Measurements from ENCODE around the gene SETBP1.
A peak's percentile ranks its signal among the peaks of the same experiment; 100 is the strongest.

Gene SETBP1

DNA sequence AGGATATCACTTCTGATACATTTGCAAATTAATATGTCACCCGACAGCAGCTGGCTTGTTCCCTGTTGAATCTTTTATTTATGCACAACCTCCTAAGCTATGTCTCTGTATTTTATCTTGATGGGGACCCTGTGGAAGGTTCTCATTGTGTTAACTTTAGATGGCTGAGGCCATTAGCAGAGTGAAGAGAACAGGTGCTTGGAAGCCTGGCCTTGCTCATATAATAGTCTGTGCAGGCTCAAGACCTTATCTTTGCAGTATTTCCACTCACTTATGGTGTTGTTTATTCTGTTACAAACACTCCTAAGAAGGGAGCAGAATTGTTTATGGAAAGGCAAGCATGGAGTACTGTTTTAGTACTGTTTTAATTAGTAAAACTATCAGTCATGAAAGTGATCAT is 107.6 kb downstream of the SETBP1 start:
- Histone ChIP-seq H3K14ac (ENCODE audit: low read length) (no peak overlapping the region), H3K27ac (ENCODE audit: low read depth, low read length) (no peak overlapping the region), H2BK5ac (ENCODE audit: low read depth, low read length, poor library complexity) (no peak overlapping the region), H3K4me3 (ENCODE audit: low read depth, low read length) (no peak overlapping the region), H2BK120ac (ENCODE audit: insufficient read depth, low read length, poor library complexity) (peak overlapping the region; percentile 72), H4K91ac (ENCODE audit: low read depth, low read length) (peak overlapping the region; percentile 57), H2BK12ac (ENCODE audit: low read length) (peak overlapping the region; percentile 65), H3K36me3 (ENCODE audit: control insufficient read depth in 1 of 2, insufficient read depth in 2 of 2, low read length in 2 of 2) (no peaks in the 10 kb centered on the region), H3K4ac (ENCODE audit: low read depth, low read length) (peak overlapping the region; percentile 12), H3K79me1 (ENCODE audit: low read length) (peaks cover 27% of the 10 kb centered on the region), H2AK5ac (ENCODE audit: low read length) (no peak overlapping the region), H3K79me2 (ENCODE audit: control insufficient read depth, insufficient read depth, low read length, poor library complexity) (peaks cover 5% of the 10 kb centered on the region), H3K4me2 (ENCODE audit: low read length) (no peak overlapping the region), H3K18ac (ENCODE audit: low read length) (no peak overlapping the region), H3K23ac (ENCODE audit: low read length) (no peak overlapping the region), H3K4me1 (ENCODE audit: control insufficient read depth in 1 of 2, insufficient read depth in 2 of 2, low read length in 2 of 2) (peaks cover 22 to 33% of the 10 kb centered on the region in 2 experiments), H3K27me3 (ENCODE audit: insufficient read depth, low read length) (no peaks in the 10 kb centered on the region), H4K12ac (ENCODE audit: low read depth, low read length) (no peak overlapping the region), H4K8ac (ENCODE audit: low read depth, low read length) (no peak overlapping the region), H2AFZ (ENCODE audit: insufficient read depth, low read length, poor library complexity) (no peak overlapping the region), H3K9ac (ENCODE audit: low read length) (no peak overlapping the region), H3K9me3 (ENCODE audit: insufficient read depth, low read depth, low read length) (no peaks in the 10 kb centered on the region)
- DNase-seq: no peak
- WGBS (ENCODE audit: extremely low coverage, insufficient coverage, insufficient read length): no CpG with 5 or more reads among the region's 1 CpG

GRCh38 chr18:44789710-44790109 is 109.0 kb downstream of the SETBP1 start:
- Histone ChIP-seq H2BK5ac (ENCODE audit: low read depth, low read length, poor library complexity) (no peak overlapping the region), H2AFZ (ENCODE audit: insufficient read depth, low read length, poor library complexity) (no peak overlapping the region), H3K36me3 (ENCODE audit: control insufficient read depth in 1 of 2, insufficient read depth in 2 of 2, low read length in 2 of 2) (no peaks in the 10 kb centered on the region), H3K18ac (ENCODE audit: low read length) (no peak overlapping the region), H3K4me2 (ENCODE audit: low read length) (peak overlapping the region; percentile 51), H4K91ac (ENCODE audit: low read depth, low read length) (no peak overlapping the region), H3K4me1 (ENCODE audit: control insufficient read depth in 1 of 2, insufficient read depth in 2 of 2, low read length in 2 of 2) (peaks cover 23 to 38% of the 10 kb centered on the region in 2 experiments), H4K12ac (ENCODE audit: low read depth, low read length) (no peak overlapping the region), H2BK12ac (ENCODE audit: low read length) (no peak overlapping the region), H3K4me3 (ENCODE audit: low read depth, low read length) (no peak overlapping the region), H3K27me3 (ENCODE audit: insufficient read depth, low read length) (no peaks in the 10 kb centered on the region), H3K27ac (ENCODE audit: low read depth, low read length) (peak overlapping the region; percentile 55), H3K23ac (ENCODE audit: low read length) (no peak overlapping the region), H2BK120ac (ENCODE audit: insufficient read depth, low read length, poor library complexity) (no peak overlapping the region), H2AK5ac (ENCODE audit: low read length) (no peak overlapping the region), H4K8ac (ENCODE audit: low read depth, low read length) (no peak overlapping the region), H3K79me1 (ENCODE audit: low read length) (peaks cover 28% of the 10 kb centered on the region), H3K9ac (ENCODE audit: low read length) (no peak overlapping the region), H3K14ac (ENCODE audit: low read length) (no peak overlapping the region), H3K4ac (ENCODE audit: low read depth, low read length) (no peak overlapping the region), H3K9me3 (ENCODE audit: insufficient read depth, low read depth, low read length) (no peaks in the 10 kb centered on the region), H3K79me2 (ENCODE audit: control insufficient read depth, insufficient read depth, low read length, poor library complexity) (peaks cover 5% of the 10 kb centered on the region)
- peak; percentile 65 to 79 for DNase-seq
- no CpG with 5 or more reads among the region's 4 CpGs for WGBS (ENCODE audit: extremely low coverage, insufficient coverage, insufficient read length)

DNA sequence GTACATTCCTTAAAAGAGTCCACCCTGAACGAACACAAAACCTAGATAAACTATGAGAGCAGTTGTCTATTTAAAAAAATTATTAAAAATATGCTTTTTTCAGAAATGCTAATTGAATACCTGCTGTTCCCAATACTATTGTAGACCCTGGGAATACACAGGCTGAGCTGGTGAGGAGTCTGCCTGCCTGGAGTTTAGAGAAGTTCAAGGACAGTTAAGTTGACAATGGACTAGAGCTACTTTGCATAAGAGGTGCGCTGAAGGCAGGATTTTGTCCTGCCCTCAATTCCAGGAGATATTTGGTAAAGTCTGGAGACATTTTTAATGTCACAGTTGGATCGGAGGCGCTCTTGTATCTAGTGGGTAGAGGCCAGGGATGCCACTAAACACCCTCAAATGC is 110.2 kb downstream of the SETBP1 start:
- peak overlapping the region; percentile 44 for H3K14ac ChIP-seq (ENCODE audit: low read length)
- H3K4me3 ChIP-seq (ENCODE audit: low read depth, low read length): no peak overlapping the region
- H2BK5ac ChIP-seq (ENCODE audit: low read depth, low read length, poor library complexity): no peak overlapping the region
- H2BK120ac ChIP-seq (ENCODE audit: insufficient read depth, low read length, poor library complexity): peak overlapping the region; percentile 83
- peaks cover 28% of the 10 kb centered on the region for H3K79me1 ChIP-seq (ENCODE audit: low read length)
- H3K4me2 ChIP-seq (ENCODE audit: low read length): no peak overlapping the region
- H3K9ac ChIP-seq (ENCODE audit: low read length): no peak overlapping the region
- no peak overlapping the region for H2AFZ ChIP-seq (ENCODE audit: insufficient read depth, low read length, poor library complexity)
- H2BK12ac ChIP-seq (ENCODE audit: low read length): peak overlapping the region; percentile 91
- WGBS (ENCODE audit: extremely low coverage, insufficient coverage, insufficient read length): no CpG with 5 or more reads among the region's 4 CpGs
- no peak overlapping the region for H4K8ac ChIP-seq (ENCODE audit: low read depth, low read length)
- no peak for DNase-seq
- no peaks in the 10 kb centered on the region for H3K27me3 ChIP-seq (ENCODE audit: insufficient read depth, low read length)
- H3K79me2 ChIP-seq (ENCODE audit: control insufficient read depth, insufficient read depth, low read length, poor library complexity): peaks cover 5% of the 10 kb centered on the region
- no peak overlapping the region for H4K12ac ChIP-seq (ENCODE audit: low read depth, low read length)
- H3K9me3 ChIP-seq (ENCODE audit: insufficient read depth, low read depth, low read length): no peaks in the 10 kb centered on the region
- peak overlapping the region; percentile 40 for H3K4ac ChIP-seq (ENCODE audit: low read depth, low read length)
- no peak overlapping the region for H3K23ac ChIP-seq (ENCODE audit: low read length)
- no peaks in the 10 kb centered on the region for H3K36me3 ChIP-seq (ENCODE audit: control insufficient read depth in 1 of 2, insufficient read depth in 2 of 2, low read length in 2 of 2)
- H3K4me1 ChIP-seq (ENCODE audit: control insufficient read depth in 1 of 2, insufficient read depth in 2 of 2, low read length in 2 of 2): peaks cover 23 to 38% of the 10 kb centered on the region in 2 experiments
- peak overlapping the region; percentile 17 for H3K27ac ChIP-seq (ENCODE audit: low read depth, low read length)
- no peak overlapping the region for H2AK5ac ChIP-seq (ENCODE audit: low read length)
- peak overlapping the region; percentile 71 for H3K18ac ChIP-seq (ENCODE audit: low read length)
- H4K91ac ChIP-seq (ENCODE audit: low read depth, low read length): peak overlapping the region; percentile 66

- H2BK120ac ChIP-seq (ENCODE audit: insufficient read depth, low read length, poor library complexity): peak overlapping the region; percentile 90
- H3K14ac ChIP-seq (ENCODE audit: low read length): peak overlapping the region; percentile 90
- no CpG with 5 or more reads among the region's 8 CpGs for WGBS (ENCODE audit: extremely low coverage, insufficient coverage, insufficient read length)
- no peak for DNase-seq
- H3K27me3 ChIP-seq (ENCODE audit: insufficient read depth, low read length): no peaks in the 10 kb centered on the region
- no peak overlapping the region for H2AFZ ChIP-seq (ENCODE audit: insufficient read depth, low read length, poor library complexity)
- peaks cover 24 to 40% of the 10 kb centered on the region in 2 experiments for H3K4me1 ChIP-seq (ENCODE audit: control insufficient read depth in 1 of 2, insufficient read depth in 2 of 2, low read length in 2 of 2)
- no peak overlapping the region for H3K9ac ChIP-seq (ENCODE audit: low read length)
- H3K4me2 ChIP-seq (ENCODE audit: low read length): peak overlapping the region; percentile 8
- H3K27ac ChIP-seq (ENCODE audit: low read depth, low read length): no peak overlapping the region
- H4K91ac ChIP-seq (ENCODE audit: low read depth, low read length): peak overlapping the region; percentile 66
- H3K9me3 ChIP-seq (ENCODE audit: insufficient read depth, low read depth, low read length): no peaks in the 10 kb centered on the region
- H3K36me3 ChIP-seq (ENCODE audit: control insufficient read depth in 1 of 2, insufficient read depth in 2 of 2, low read length in 2 of 2): no peaks in the 10 kb centered on the region
- no peak overlapping the region for H4K12ac ChIP-seq (ENCODE audit: low read depth, low read length)
- H3K4me3 ChIP-seq (ENCODE audit: low read depth, low read length): no peak overlapping the region
- peak overlapping the region; percentile 66 for H4K8ac ChIP-seq (ENCODE audit: low read depth, low read length)
- no peak overlapping the region for H3K23ac ChIP-seq (ENCODE audit: low read length)
- H3K4ac ChIP-seq (ENCODE audit: low read depth, low read length): peak overlapping the region; percentile 87
- peaks cover 28% of the 10 kb centered on the region for H3K79me1 ChIP-seq (ENCODE audit: low read length)
- peak overlapping the region; percentile 92 for H3K18ac ChIP-seq (ENCODE audit: low read length)
- peak overlapping the region; percentile 79 for H2AK5ac ChIP-seq (ENCODE audit: low read length)
- H2BK12ac ChIP-seq (ENCODE audit: low read length): peak overlapping the region; percentile 98
- peaks cover 5% of the 10 kb centered on the region for H3K79me2 ChIP-seq (ENCODE audit: control insufficient read depth, insufficient read depth, low read length, poor library complexity)
- peak overlapping the region; percentile 54 for H2BK5ac ChIP-seq (ENCODE audit: low read depth, low read length, poor library complexity)
Observed at GRCh38 chr18:44791520-44791919, 110.8 kb downstream of the SETBP1 start.
